Upper lobe of left lung (tissue), 4 donors: Measurements from ENCODE around the gene PRKAG2.

ENCODE experiments used
- CTCF ChIP-seq, 6 experiments: fragments of 450-650 bp in 4 of 6; fragments of 200-600 bp in 2 of 6; sonication (generic) in 2 of 6; IDR thresholded peaks; one replicate each; pipeline ENCODE4 v1.5.1; 2016 to 2019; ENCODE audit warnings: antibody characterized with exemption in 6 of 6
- EP300 ChIP-seq, 4 donors: sonication (generic); formaldehyde crosslinking; IDR thresholded peaks; one replicate each; pipeline ENCODE4 v1.5.1; 2017; ENCODE audit warnings: antibody characterized with exemption in 4 of 4, control low read depth in 2 of 4
- POLR2AphosphoS5 ChIP-seq, 2 donors: sonication (generic); formaldehyde crosslinking; IDR thresholded peaks; one replicate each; pipeline ENCODE4 v1.5.1; 2017; ENCODE audit warnings: antibody characterized with exemption in 2 of 2

GRCh38 chr7:151875942-151876898 is 695 bp downstream of the PRKAG2 start:
- TF ChIP-seq CTCF (IDR thresholded peaks at IDR 0.05) (peak in 1 of 6 experiments; percentile 10), POLR2AphosphoS5 (IDR thresholded peaks at IDR 0.05) (no peak), EP300 (IDR thresholded peaks at IDR 0.05) (no peak)
